CD14-positive monocyte (primary cell): ENCODE results near the gene PCBP3. TPM values are rescaled to one million over a fixed set of nuclear protein-coding genes. Genes with fewer than 3 reads are reported as not detected.

ENCODE experiments used
- DNase-seq, 3 donors: peaks; one replicate each; pipeline ENCODE4 v3.0.0-alpha.2; 2011 to 2022
- H2AFZ ChIP-seq: 2 replicates; pipeline ENCODE4 v1.6.0; 2012; ENCODE audit warnings: mild to moderate bottlenecking, low read depth, low read length, inconsistent platforms; ENCODE audit not compliant: insufficient read depth, poor library complexity, severe bottlenecking
- H3K27ac ChIP-seq, 2 donors: 1 replicate in 1 of 2; 2 replicates in 1 of 2; pipeline ENCODE4 v1.5.1; 2012 to 2013; ENCODE audit warnings: low read length in 2 of 2, control low read depth in 1 of 2, inconsistent platforms in 1 of 2, low read depth in 1 of 2, mild to moderate bottlenecking in 1 of 2
- H3K27me3 ChIP-seq, 2 donors: one replicate each; pipeline versions ENCODE4 v1.6.0 to v1.6.1; 2011 to 2013; ENCODE audit warnings: low read length in 2 of 2; ENCODE audit not compliant: control insufficient read depth in 2 of 2, insufficient read depth in 2 of 2
- H3K36me3 ChIP-seq, 2 donors: replicated peaks in 1 of 2; 1 replicate in 1 of 2; 2 replicates in 1 of 2; pipeline versions ENCODE4 v1.5.1 to v1.6.1; 2012 to 2013; ENCODE audit warnings: low read length in 2 of 2, control low read depth in 1 of 2, inconsistent platforms in 1 of 2, mild to moderate bottlenecking in 1 of 2; ENCODE audit not compliant: insufficient read depth in 2 of 2, control insufficient read depth in 1 of 2
- H3K4me1 ChIP-seq, 2 donors: 1 replicate in 1 of 2; 2 replicates in 1 of 2; pipeline versions ENCODE4 v1.5.1 to v1.6.1; 2012 to 2013; ENCODE audit warnings: low read length in 2 of 2, control low read depth in 1 of 2, inconsistent platforms in 1 of 2, mild to moderate bottlenecking in 1 of 2, moderate library complexity in 1 of 2; ENCODE audit not compliant: insufficient read depth in 2 of 2, control insufficient read depth in 1 of 2
- H3K4me2 ChIP-seq: replicated peaks from 2 replicates; pipeline ENCODE3; 2012; ENCODE audit warnings: low read length, moderate library complexity, mild to moderate bottlenecking; ENCODE audit not compliant: poor library complexity, severe bottlenecking; ENCODE audit errors: extremely low read depth
- H3K4me3 ChIP-seq, 3 experiments: fragments of 200-600 bp in 1 of 3; sonication (generic) in 1 of 3; replicated peaks in 1 of 3; 1 replicate in 2 of 3; 2 replicates in 1 of 3; pipeline ENCODE4 v1.5.1; 2011 to 2013; ENCODE audit warnings: low read length in 3 of 3, mild to moderate bottlenecking in 3 of 3, control low read depth in 2 of 3, low read depth in 2 of 3, inconsistent platforms in 1 of 3, moderate library complexity in 1 of 3
- H3K79me2 ChIP-seq: 2 replicates; pipeline ENCODE4 v1.6.0; 2012; ENCODE audit warnings: mild to moderate bottlenecking, control low read depth, inconsistent platforms, low read length, moderate library complexity; ENCODE audit not compliant: insufficient read depth
- H3K9ac ChIP-seq: 2 replicates; pipeline ENCODE4 v1.6.0; 2017; ENCODE audit warnings: low read length, mild to moderate bottlenecking; ENCODE audit not compliant: insufficient read depth, poor library complexity, severe bottlenecking
- H3K9me3 ChIP-seq, 2 donors: replicated peaks in 1 of 2; 1 replicate in 1 of 2; 2 replicates in 1 of 2; pipeline versions ENCODE4 v1.5.1 to v1.6.1; 2012 to 2013; ENCODE audit warnings: low read length in 2 of 2, control low read depth in 1 of 2; ENCODE audit not compliant: control insufficient read depth in 1 of 2, insufficient read depth in 1 of 2
- H4K20me1 ChIP-seq: 2 replicates; pipeline ENCODE4 v1.6.0; 2012; ENCODE audit warnings: mild to moderate bottlenecking, low read length, control low read depth, moderate library complexity; ENCODE audit not compliant: insufficient read depth
- H3K27ac Mint-ChIP-seq, 7 donors: one replicate each; pipeline ENCODE4 v1.8.0; 2020; ENCODE audit warnings: mild to moderate bottlenecking in 7 of 7, mixed read lengths in 7 of 7, moderate library complexity in 6 of 7, inconsistent platforms in 2 of 7
- H3K27me3 Mint-ChIP-seq, 3 donors: one replicate each; pipeline ENCODE4 v1.8.0; 2021 to 2022; ENCODE audit warnings: low read depth in 3 of 3, mild to moderate bottlenecking in 3 of 3, mixed read lengths in 3 of 3, moderate library complexity in 3 of 3, inconsistent platforms in 1 of 3
- H3K36me3 Mint-ChIP-seq, 2 donors: one replicate each; pipeline ENCODE4 v1.8.0; 2020; ENCODE audit warnings: mixed read lengths in 2 of 2, inconsistent platforms in 1 of 2, mild to moderate bottlenecking in 1 of 2
- H3K4me1 Mint-ChIP-seq: one replicate; pipeline ENCODE4 v1.8.0; 2020; ENCODE audit warnings: mild to moderate bottlenecking, mixed read lengths
- H3K4me3 Mint-ChIP-seq, 2 donors: one replicate each; pipeline ENCODE4 v1.8.0; 2020; ENCODE audit warnings: mild to moderate bottlenecking in 2 of 2, mixed read lengths in 2 of 2, moderate library complexity in 1 of 2
- H3K9me3 Mint-ChIP-seq, 7 donors: one replicate each; pipeline ENCODE4 v1.8.0; 2020 to 2022; ENCODE audit warnings: mixed read lengths in 7 of 7, mild to moderate bottlenecking in 6 of 7, moderate library complexity in 6 of 7, inconsistent platforms in 2 of 7
- WGBS: methylation state at CpG from one replicate; pipeline ENCODE4 v1.1.5; 2013; ENCODE audit warnings: missing lambda C conversion rate; ENCODE audit not compliant: insufficient coverage; 5-methylcytosine and 5-hydroxymethylcytosine counted together
- intact Hi-C, 2 donors: fragments of 100-400 bp; cut with micrococcal nuclease; formaldehyde crosslinking; loops; one replicate each; pipeline versions ENCODE4 v1.15.0 to v1.15.1; 2023
- polyA plus RNA-seq, 3 donors: library from polyadenylated mRNA; depleted of rRNA in 1 of 3; unstranded in 2 of 3; stranded (reverse) in 1 of 3; fragments of 300-500 nt in 2 of 3; fragments of >200 nt in 1 of 3; fragmentation: Illumina TruSeq in 2 of 3; gene quantifications; 1 replicate in 2 of 3; 2 replicates in 1 of 3; pipeline ENCODE4 v1.2.3, GENCODE V29; 2012 to 2021
- TF ChIP-seq, protein P1 (sequence below): fragments of 200-600 bp; IDR thresholded peaks from one replicate; pipeline ENCODE4 v1.8.0; 2022; ENCODE audit warnings: antibody characterized with exemption, mild to moderate bottlenecking

PCBP3 gene
- polyA plus RNA-seq, 3 donors: 0.34 to 0.49 TPM; not detected in 1

- H3K9me3 ChIP-seq: peaks cover 0 to 1% of the 10 kb centered on the region in 2 donors
- Mint-ChIP-seq H3K27ac (peak overlapping the region in 1 of 7 donors; percentile 26), H3K27me3 (peaks cover 2 to 12% (median 5%) of the 10 kb centered on the region in 3 donors), H3K4me3 (no peak overlapping the region), H3K36me3 (no peaks in the 10 kb centered on the region), H3K9me3 (peaks cover 0 to 8% (median 0%) of the 10 kb centered on the region in 7 donors), H3K4me1 (peaks cover 16% of the 10 kb centered on the region)
- H3K4me1 ChIP-seq: peaks cover 8 to 26% of the 10 kb centered on the region in 2 donors
- no peak overlapping the region for H3K4me3 ChIP-seq
- no peak for DNase-seq
- H4K20me1 ChIP-seq: no peaks in the 10 kb centered on the region
- no peak overlapping the region for H3K4me2 ChIP-seq
- no peak overlapping the region for H2AFZ ChIP-seq
- H3K9ac ChIP-seq: no peak overlapping the region
- WGBS: 81% methylated on average over 6 of the region's 11 CpGs
- intact Hi-C loops: loop anchor here in 1 of 2 donors (5.0 kb wide), 1 partner anchor 822 kb away; the partner anchor contains the start of gene SUMO3
- TF ChIP-seq, protein P1, sequence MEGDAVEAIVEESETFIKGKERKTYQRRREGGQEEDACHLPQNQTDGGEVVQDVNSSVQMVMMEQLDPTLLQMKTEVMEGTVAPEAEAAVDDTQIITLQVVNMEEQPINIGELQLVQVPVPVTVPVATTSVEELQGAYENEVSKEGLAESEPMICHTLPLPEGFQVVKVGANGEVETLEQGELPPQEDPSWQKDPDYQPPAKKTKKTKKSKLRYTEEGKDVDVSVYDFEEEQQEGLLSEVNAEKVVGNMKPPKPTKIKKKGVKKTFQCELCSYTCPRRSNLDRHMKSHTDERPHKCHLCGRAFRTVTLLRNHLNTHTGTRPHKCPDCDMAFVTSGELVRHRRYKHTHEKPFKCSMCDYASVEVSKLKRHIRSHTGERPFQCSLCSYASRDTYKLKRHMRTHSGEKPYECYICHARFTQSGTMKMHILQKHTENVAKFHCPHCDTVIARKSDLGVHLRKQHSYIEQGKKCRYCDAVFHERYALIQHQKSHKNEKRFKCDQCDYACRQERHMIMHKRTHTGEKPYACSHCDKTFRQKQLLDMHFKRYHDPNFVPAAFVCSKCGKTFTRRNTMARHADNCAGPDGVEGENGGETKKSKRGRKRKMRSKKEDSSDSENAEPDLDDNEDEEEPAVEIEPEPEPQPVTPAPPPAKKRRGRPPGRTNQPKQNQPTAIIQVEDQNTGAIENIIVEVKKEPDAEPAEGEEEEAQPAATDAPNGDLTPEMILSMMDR: no peak
- H3K79me2 ChIP-seq: no peaks in the 10 kb centered on the region
- no peak overlapping the region for H3K27ac ChIP-seq
- H3K36me3 ChIP-seq: no peaks in the 10 kb centered on the region
- peaks cover 1 to 6% of the 10 kb centered on the region in 2 donors for H3K27me3 ChIP-seq
Measured at GRCh38 chr21:45639206-45640000, 4.1 kb upstream of the PCBP3 start.

GRCh38 chr21:45640001-45640887 lies 3.3 kb upstream of the PCBP3 start:
- Histone ChIP-seq H3K27me3 (peaks cover 7 to 14% of the 10 kb centered on the region in 2 donors), H3K9ac (no peak overlapping the region), H3K36me3 (no peaks in the 10 kb centered on the region), H3K79me2 (no peaks in the 10 kb centered on the region), H2AFZ (no peak overlapping the region), H3K27ac (no peak overlapping the region), H3K4me2 (no peak overlapping the region), H3K9me3 (no peaks in the 10 kb centered on the region), H3K4me3 (no peak overlapping the region), H3K4me1 (peaks cover 10 to 28% of the 10 kb centered on the region in 2 donors), H4K20me1 (no peaks in the 10 kb centered on the region)
- peak in 1 of 3 donors; percentile 16 for DNase-seq
- Mint-ChIP-seq H3K36me3 (no peaks in the 10 kb centered on the region), H3K4me3 (peak overlapping the region in 1 of 2 donors; percentile 11), H3K27ac (peak overlapping the region in 1 of 7 donors; percentile 9), H3K9me3 (peaks cover 0 to 10% (median 0%) of the 10 kb centered on the region in 7 donors), H3K27me3 (peaks cover 10 to 21% (median 14%) of the 10 kb centered on the region in 3 donors), H3K4me1 (peaks cover 21% of the 10 kb centered on the region)
- 57% methylated on average over 1 of the region's 6 CpGs for WGBS
- intact Hi-C loops: loop anchor here (2.0 to 10.0 kb wide), 5 partner anchors 48 to 1303 kb away; partner anchors contain the start of genes CFAP410 (in 1 of the 2) and POFUT2 (in 1 of the 2)
- TF ChIP-seq, protein P1: no peak
